HG03175 (cell line): ENCODE measurements around the gene CDIPT.
"Not testable (repeated sequence)": the region's sequence is repeated elsewhere in the genome, so short reads cannot be mapped to it uniquely, and the experiment has no call there.

Experiments
- ATAC-seq: cut with Tn5 transposase; IDR thresholded peaks from one replicate; pipeline ENCODE4 v1.9.1; 2021; ENCODE audit warnings: mild to moderate bottlenecking, moderate library complexity; ENCODE audit not compliant: unreplicated experiment

Gene CDIPT

GRCh38 chr16:29897333-29897732 is 34.3 kb upstream of the CDIPT start:
- no peak for ATAC-seq

DNA sequence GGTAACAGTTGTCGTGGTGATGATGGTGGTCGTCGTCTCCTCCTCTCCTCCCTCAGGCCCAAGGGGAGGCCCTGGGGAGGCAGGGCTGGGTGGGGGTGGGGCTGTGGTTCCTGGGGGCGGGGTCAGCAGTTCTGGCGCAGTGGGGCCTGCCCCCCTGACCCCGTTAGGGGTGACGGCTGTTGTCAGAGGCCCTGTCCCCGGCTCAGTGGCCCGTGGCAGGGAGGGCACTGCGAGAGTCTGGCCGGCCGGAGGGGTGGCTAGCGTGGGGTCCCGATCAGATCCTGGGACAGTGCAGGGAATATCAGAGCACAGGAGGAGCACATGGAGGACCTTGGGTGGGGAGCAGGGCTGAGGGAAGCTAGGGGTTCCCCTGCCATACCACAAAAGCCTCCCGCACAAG is 33.8 kb upstream of the CDIPT start:
- ATAC-seq = no peak

GRCh38 chr16:29894352-29894751 is 31.3 kb upstream of the CDIPT start:
- no peak for ATAC-seq

DNA sequence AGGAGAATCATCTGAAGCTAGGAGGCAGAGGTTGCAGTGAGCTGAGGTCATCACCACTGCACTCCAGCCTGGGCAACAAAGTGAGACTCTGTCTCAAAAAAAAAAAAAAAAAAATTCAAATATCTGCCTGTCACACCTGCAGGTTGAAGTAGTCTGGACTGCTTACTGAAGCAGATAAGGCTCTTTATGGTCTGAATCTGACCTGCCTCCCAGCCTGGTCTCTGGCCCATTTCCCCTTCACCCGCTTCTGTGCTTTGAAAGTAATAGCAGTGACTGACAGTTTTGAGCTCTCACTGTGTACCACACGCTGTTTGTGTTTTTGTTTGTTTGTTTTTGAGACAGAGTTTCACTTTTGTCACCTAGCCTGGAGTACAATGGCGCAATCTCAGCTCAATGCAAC is 30.5 kb upstream of the CDIPT start:
- no peak for ATAC-seq

DNA sequence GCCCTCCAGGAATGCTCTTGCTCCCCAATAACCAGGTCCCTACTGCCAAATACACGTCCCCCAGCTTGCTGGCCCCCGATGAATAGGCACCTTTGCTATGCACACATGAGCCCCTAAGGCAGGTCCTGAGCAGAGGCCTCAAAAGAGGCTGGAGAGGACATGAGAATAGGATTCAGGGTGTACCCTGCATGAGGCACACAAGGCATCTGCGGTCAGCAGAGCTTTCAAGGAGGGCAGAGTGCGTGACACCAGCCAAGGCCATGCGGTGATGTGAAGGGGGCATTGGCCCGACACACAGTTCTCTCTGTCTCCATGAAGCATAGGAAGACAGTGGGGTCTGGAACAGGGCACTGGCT is 29.4 kb upstream of the CDIPT start:
- ATAC-seq = no peak

DNA sequence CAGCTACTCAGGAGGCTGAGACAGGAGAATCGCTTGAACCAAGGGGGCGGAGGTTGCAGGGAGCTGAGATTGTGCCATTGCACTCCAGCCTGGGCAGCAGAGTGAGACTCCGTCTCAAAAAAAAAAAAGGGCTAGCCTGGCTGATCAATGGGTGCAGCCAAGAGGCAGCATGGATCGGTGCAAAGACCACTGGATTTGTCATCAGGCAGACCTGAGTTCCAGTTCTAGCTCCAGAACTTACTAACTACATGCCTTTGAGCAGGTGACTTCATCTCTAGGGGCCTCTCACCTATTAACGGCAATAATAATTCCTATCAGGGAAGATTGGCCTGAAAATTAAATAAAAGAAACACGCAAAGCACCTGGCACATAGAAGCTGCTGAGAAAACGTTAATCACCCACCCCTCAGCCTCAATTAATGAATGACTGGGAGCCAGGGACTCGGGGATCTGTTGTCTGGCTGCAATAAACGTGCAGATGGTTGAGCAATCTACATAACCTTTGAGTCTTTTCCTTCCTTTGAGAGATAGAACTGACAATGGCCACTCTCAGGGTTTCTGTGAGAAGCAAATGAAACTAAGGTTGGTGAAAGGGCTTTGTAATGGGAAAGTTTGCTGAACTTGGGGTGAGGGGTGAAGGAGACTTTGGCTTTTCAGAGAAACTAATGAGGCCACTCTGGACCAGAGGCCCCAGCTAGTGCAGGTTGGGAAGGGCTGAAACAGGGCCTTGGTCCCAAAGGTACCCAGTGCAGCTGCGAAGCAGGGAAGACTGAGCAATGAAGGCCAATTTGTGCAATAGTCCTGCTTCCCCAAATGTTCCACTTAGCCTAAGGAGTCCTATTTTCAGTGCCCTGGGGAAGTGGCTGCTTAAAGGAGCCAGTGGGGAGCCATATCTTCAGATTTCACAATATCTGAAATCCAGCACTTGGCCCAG is 28.8 kb upstream of the CDIPT start:
- no peak for ATAC-seq

- ATAC-seq = not testable (repeated sequence)
Observed at GRCh38 chr16:29889372-29889771, 26.3 kb upstream of the CDIPT start.

DNA sequence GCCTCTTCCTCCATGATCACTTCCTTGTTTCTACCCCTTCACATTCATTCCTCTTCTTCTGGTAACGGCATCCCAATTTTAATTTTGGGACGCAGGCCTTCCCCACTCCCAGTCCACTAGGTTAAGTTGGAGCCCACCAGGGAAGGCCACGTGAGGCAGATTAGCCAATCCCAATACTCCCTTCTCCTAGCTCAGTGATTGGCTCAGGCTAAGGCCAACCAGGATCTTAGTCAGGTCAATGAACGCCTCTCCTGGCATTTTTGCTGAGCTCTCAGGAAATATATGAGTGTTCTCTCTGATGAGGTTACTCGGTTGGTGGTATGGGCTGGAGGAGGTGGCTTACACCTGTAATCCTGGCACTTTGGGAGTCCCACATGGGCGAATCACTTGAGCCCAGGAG is 21.0 kb upstream of the CDIPT start:
- ATAC-seq = no peak

DNA sequence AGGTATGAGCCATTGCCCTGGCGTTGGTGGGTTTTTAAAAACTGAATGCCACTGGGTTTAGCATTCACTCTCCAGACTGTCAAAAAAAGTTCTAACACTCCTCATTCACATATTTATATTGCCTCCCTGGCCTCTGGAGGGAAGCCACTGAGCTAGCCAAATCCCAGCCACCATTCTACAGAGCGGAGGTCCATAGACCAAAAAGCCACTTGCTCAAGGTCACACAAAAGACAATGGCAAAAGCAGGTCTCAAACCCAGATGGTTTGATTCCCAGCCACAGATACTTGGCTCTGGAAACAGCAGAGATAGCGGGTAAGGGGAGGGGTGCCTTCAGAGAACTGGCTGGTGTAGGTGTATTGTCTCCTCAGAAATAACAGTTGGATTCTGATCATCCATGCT is 18.0 kb upstream of the CDIPT start:
- no peak for ATAC-seq

DNA sequence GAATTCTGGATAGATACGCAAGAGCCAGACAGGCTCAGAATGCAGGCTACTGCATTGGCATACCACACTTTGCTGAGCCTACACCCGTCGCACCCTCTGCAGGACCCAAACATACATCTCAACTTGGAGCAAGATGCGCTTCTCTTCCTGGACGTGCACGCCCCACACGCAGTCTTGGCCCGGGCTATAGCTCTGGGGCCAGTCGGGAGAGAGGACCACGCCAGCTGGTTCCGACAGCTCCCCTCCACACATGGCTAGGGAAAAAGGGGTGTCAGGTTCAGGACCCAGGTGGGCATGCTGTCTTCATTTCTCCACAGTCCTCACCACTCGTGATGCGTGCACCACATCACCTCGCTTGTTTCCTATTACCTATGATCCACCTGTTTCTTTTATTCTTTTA is 15.1 kb upstream of the CDIPT start:
- ATAC-seq = no peak

DNA sequence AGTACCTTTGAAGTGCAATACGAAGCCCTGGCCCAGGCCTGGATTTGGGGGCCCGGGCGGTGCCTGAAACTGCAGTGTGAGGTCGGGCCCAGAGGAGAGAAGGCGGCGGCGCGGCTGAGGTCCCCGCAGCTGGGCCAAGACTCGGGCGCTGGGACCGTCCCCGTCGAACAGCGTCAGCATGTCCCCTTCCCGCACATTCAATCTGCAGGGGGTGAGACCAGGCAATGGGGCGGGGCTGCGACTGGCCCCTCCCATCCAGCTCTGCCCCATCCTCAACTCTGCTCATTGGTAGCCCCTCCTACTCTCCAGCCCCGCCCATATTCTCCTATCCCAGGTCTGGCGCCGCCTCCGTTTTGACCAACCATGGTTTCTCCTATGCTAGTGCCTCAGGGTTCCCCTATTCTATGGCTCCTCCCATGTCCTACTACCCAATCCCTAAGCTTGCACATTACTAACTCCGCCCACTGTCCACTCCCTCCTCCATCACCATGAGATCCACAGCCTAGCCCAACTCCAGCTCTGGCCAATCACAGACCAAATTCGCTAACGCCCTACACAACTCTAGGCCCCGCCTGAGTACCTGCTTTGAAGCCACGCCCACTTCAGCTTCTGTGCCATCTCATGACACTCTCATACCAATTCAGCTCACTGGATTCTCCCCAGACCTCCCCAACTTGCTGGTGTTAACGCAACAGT is 14.4 kb upstream of the CDIPT start:
- no peak for ATAC-seq

GRCh38 chr16:29876594-29877249 is 13.7 kb upstream of the CDIPT start:
- ATAC-seq = no peak

- ATAC-seq = no peak
Observed at GRCh38 chr16:29876217-29876593, 13.2 kb upstream of the CDIPT start.

DNA sequence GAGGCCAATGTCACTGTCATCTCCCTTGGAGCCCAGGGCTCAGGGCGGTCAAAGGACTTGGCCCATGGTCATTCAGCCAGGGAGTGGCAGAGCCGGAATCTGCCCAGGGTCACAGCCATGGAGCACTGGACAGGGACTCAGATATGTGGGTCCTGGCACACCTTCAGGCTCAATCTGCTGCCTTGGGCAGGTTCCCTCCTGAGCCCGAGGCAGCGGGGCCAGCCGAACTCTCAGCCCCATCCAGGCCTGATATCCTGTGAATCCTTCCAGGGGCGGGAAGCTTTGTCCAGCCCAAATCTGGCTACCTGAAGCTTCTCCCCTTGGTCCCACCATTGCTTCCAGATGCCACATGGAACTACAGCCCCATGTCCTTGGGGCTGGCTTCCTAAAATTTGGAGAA is 12.2 kb upstream of the CDIPT start:
- no peak for ATAC-seq

GRCh38 chr16:29873319-29873718 is 10.3 kb upstream of the CDIPT start:
- no peak for ATAC-seq

DNA sequence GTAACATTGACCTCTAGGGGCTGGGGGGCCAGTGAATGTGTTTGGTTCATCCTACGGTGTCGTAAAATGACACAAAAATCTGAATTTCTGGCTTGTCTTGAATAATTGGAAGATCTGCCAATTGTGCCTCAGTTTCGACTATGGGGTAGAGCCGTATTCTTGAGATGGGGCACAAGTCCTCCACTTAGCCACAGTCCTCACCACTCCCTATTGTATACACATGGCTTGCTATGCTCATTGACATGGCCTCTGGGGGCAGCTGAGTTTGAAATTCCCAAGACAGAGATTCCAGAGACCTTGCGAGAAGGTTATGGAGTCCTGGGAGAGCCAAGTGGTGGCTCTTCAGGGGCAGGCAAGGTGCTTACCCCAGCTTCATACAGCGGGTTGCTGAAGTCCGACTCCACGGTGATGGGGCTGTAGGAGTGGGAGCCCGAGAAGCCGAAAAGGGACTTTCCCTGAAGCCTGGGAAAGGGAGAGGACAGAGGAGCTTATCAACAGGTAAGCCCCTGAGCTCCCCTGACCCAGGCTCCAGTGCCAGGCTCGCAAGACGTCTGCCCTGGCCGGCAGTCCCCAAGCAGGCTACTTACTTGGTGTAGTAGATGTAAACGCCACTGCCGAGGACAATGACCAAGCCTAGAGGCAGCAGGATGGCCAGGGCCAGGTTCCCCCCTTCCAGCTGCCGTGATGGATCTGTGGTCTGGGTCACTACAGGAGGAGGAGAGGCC is 9.0 kb upstream of the CDIPT start:
- ATAC-seq = no peak

- not testable (repeated sequence) for ATAC-seq
Observed at GRCh38 chr16:29869067-29869466, 6.0 kb upstream of the CDIPT start.

GRCh38 chr16:29868396-29869009 is 5.5 kb upstream of the CDIPT start:
- ATAC-seq = no peak

DNA sequence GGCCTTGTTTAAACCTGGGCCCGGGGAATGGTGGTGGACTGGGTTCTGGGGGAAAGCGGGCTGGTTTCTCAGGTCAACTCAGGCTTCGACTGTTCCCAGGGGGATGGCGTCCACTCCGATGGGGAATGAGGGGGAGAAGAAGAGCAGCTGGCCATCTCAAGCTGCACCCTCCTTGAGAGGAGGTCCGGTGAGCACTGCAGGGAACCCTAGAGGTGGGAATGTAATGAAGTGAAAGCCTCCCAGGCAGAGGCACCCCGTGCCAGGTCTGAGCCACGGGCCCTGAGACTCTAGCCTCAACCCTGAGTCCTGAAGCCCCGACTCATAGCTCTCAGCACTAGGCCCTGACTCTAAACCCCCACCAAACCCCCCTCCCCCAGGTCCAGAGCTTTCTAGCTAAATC is 1.2 kb upstream of the CDIPT start:
- ATAC-seq = no peak

DNA sequence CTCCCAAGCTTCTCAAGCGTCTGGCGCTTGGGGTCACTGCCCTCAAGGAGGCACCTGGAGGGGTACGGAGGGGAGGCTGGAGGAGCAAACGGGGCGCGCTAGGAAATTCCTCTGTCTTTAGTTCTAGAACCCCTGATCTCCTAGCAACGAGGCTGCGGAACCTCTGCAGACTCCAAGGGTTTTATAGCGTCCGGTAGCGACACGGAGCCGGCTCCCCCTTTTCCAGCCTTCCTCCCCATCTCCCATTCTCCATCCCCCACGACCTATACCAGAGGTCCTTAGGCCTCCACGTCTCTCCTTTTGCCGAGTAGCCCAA is 601 bp upstream of the CDIPT start:
- ATAC-seq = no peak

DNA sequence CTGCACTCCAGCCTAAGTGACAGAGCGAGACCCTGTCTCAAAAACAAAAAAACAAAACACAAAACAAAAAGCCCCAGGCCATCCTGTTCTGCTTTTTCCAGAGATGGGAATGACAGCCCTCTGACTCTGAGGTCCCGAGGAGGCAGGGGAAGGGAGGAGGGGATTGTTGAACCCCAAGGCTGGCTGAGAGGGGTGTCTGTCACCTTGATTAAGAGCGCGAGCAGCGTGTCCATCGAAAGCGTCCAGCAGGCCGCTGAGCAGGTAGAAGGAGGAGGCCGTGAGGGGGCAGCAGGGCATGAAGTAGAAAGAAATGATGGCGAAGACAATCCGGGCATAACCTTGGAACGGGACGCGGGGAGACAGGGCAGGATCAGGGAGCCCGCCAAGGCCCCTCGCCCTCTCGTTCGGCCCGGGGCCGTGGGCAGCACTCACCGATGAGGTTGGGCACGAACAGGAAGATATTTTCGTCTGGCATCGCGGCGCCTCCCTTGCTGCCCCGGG is 593 bp downstream of the CDIPT start:
- no peak for ATAC-seq
